SU-DHL-6 (cell line): Measurements from ENCODE around the gene SHF.

Experiments
- EZH2phosphoT487 ChIP-seq: fragments of 200-600 bp; sonication (generic), shearing (Covaris generic); conservative IDR thresholded peaks from 2 replicates; pipeline ENCODE4 v1.6.1; 2018; ENCODE audit warnings: mild to moderate bottlenecking, antibody characterized with exemption, low read length, moderate library complexity, mixed read lengths
- TF ChIP-seq, protein P1 (sequence below): fragments of 200-600 bp; sonication (generic); IDR thresholded peaks from one replicate; pipeline ENCODE4 v1.5.1; 2017; ENCODE audit warnings: antibody characterized with exemption, mild to moderate bottlenecking, low read length, moderate library complexity; ENCODE audit not compliant: insufficient read depth, poor library complexity, severe bottlenecking

DNA sequence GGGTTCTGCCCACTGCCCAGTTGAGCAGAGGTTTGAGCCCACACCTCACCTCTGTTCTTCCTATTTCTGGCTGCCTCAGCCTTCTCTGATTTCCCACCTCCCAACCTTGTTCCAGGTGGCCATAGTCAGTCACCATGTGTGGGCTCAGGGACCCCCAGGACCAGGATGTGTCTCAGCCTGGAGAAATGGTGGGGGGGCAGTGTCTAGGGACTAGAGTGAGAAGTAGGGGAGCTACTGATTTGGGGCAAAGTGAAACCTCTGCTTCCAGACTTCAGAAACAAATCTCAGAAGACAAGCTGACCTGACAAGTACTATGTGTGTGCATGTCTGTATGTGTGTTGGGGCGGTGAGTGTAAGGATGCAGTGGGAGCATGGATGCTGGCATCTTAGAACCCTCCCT is 22.9 kb downstream of the SHF start:
- TF ChIP-seq, protein P1, sequence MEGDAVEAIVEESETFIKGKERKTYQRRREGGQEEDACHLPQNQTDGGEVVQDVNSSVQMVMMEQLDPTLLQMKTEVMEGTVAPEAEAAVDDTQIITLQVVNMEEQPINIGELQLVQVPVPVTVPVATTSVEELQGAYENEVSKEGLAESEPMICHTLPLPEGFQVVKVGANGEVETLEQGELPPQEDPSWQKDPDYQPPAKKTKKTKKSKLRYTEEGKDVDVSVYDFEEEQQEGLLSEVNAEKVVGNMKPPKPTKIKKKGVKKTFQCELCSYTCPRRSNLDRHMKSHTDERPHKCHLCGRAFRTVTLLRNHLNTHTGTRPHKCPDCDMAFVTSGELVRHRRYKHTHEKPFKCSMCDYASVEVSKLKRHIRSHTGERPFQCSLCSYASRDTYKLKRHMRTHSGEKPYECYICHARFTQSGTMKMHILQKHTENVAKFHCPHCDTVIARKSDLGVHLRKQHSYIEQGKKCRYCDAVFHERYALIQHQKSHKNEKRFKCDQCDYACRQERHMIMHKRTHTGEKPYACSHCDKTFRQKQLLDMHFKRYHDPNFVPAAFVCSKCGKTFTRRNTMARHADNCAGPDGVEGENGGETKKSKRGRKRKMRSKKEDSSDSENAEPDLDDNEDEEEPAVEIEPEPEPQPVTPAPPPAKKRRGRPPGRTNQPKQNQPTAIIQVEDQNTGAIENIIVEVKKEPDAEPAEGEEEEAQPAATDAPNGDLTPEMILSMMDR, result no peak
- no peak for TF ChIP-seq EZH2phosphoT487
